Keratinocyte (primary cell): ENCODE results near the gene KCNK7. TPM values are rescaled to one million over a fixed set of nuclear protein-coding genes. Genes with fewer than 3 reads are reported as not detected.
A peak's percentile ranks its signal among the peaks of the same experiment; 100 is the strongest.

Experiments
- DNase-seq: peaks from one replicate; pipeline ENCODE4 v3.0.0-alpha.2; 2011; ENCODE audit warnings: low read depth, missing footprints, low spot score
- FAIRE-seq: peaks from 2 replicates; lab custom pipeline; 2011; peaks lifted over from hg19 to GRCh38; lab: Jason Lieb, UNC
- H2AFZ ChIP-seq: 2 replicates; pipeline ENCODE4 v1.6.0; 2012; ENCODE audit warnings: low read length, control low read depth, inconsistent platforms; ENCODE audit not compliant: control insufficient read depth
- H3K27ac ChIP-seq: 2 replicates; pipeline ENCODE4 v1.5.1; 2011; ENCODE audit warnings: low read length; ENCODE audit not compliant: control insufficient read depth, insufficient read depth
- H3K27me3 ChIP-seq: 3 replicates; pipeline ENCODE4 v1.6.0; 2011; ENCODE audit warnings: low read length; ENCODE audit not compliant: control insufficient read depth, insufficient read depth; ENCODE audit errors: extremely low read depth
- H3K36me3 ChIP-seq, 2 experiments: 2 replicates in 1 of 2; 3 replicates in 1 of 2; pipeline ENCODE4 v1.5.1; 2011; ENCODE audit warnings: low read length in 2 of 2, mild to moderate bottlenecking in 1 of 2; ENCODE audit not compliant: control insufficient read depth in 2 of 2, insufficient read depth in 2 of 2; ENCODE audit errors: extremely low read depth in 1 of 2
- H3K4me1 ChIP-seq: 3 replicates; pipeline ENCODE4 v1.5.1; 2011; ENCODE audit warnings: low read length; ENCODE audit not compliant: control insufficient read depth, insufficient read depth; ENCODE audit errors: extremely low read depth
- H3K4me2 ChIP-seq: 3 replicates; pipeline ENCODE4 v1.6.0; 2011; ENCODE audit warnings: low read depth, low read length; ENCODE audit not compliant: control insufficient read depth, insufficient read depth; ENCODE audit errors: extremely low read depth
- H3K4me3 ChIP-seq, 3 experiments: fragments of 200-600 bp in 1 of 3; sonication (generic) in 1 of 3; 2 replicates in 2 of 3; 3 replicates in 1 of 3; pipeline ENCODE4 v1.5.1; 2011 to 2016; ENCODE audit warnings: low read length in 3 of 3, mild to moderate bottlenecking in 3 of 3, control low read depth in 2 of 3, inconsistent platforms in 1 of 3, low read depth in 1 of 3, mixed read lengths in 1 of 3, mixed run types in 1 of 3, moderate library complexity in 1 of 3; ENCODE audit not compliant: control insufficient read depth in 2 of 3, insufficient read depth in 2 of 3; ENCODE audit errors: extremely low read depth in 1 of 3
- H3K79me2 ChIP-seq: 2 replicates; pipeline ENCODE4 v1.6.0; 2012; ENCODE audit warnings: low read length; ENCODE audit not compliant: control insufficient read depth, insufficient read depth
- H3K9ac ChIP-seq: 3 replicates; pipeline ENCODE4 v1.6.0; 2011; ENCODE audit warnings: low read length; ENCODE audit not compliant: control insufficient read depth, insufficient read depth; ENCODE audit errors: extremely low read depth
- H3K9me1 ChIP-seq: 3 replicates; pipeline ENCODE4 v1.6.0; 2011; ENCODE audit warnings: low read length; ENCODE audit not compliant: control insufficient read depth, insufficient read depth; ENCODE audit errors: extremely low read depth
- H3K9me3 ChIP-seq: 2 replicates; pipeline ENCODE4 v1.5.1; 2012; ENCODE audit warnings: low read depth, low read length; ENCODE audit not compliant: control insufficient read depth
- H4K20me1 ChIP-seq: 3 replicates; pipeline ENCODE4 v1.6.0; 2011; ENCODE audit warnings: low read length; ENCODE audit not compliant: control insufficient read depth, insufficient read depth; ENCODE audit errors: extremely low read depth
- CTCF ChIP-seq, 3 experiments: IDR thresholded peaks in 1 of 3; conservative IDR thresholded peaks in 1 of 3; optimal IDR thresholded peaks in 1 of 3; 2 replicates in 2 of 3; 3 replicates in 1 of 3; pipeline versions ENCODE3 to v1.5.1; 2011; ENCODE audit warnings: low read length in 3 of 3, mild to moderate bottlenecking in 3 of 3, moderate library complexity in 2 of 3, control low read depth in 1 of 3, inconsistent platforms in 1 of 3; ENCODE audit not compliant: insufficient read depth in 2 of 3; ENCODE audit errors: extremely low read depth in 1 of 3
- EZH2 ChIP-seq: IDR thresholded peaks from one replicate; pipeline ENCODE4 v1.6.1; 2012; ENCODE audit warnings: inconsistent platforms, mild to moderate bottlenecking, low read length, moderate library complexity
- dilution Hi-C: fragments of 300-500 bp; cut with MboI; formaldehyde crosslinking; loops from one replicate; pipeline ENCODE4 v1.7.0; 2020; ENCODE audit warnings: low sequenced_read_pairs; ENCODE audit not compliant: extremely low pct_ligation_motif_present
- polyA plus RNA-seq, 5 experiments: library from polyadenylated mRNA; depleted of rRNA in 3 of 5; stranded (reverse) in 3 of 5; stranded (forward) in 1 of 5; unstranded in 1 of 5; fragments of >200 nt; gene quantifications; 1 replicate in 1 of 5; 2 replicates in 3 of 5; 3 replicates in 1 of 5; pipeline versions ENCODE4 v1.2.1 to v1.2.3, GENCODE V29; 2011 to 2012; ENCODE audit warnings: missing spikeins in 2 of 5, low read depth in 1 of 5, low replicate concordance in 1 of 5
- small RNA-seq, 3 experiments: library from RNA; depleted of rRNA; stranded (forward); fragments of <200 nt; gene quantifications; one replicate each; pipeline ENCODE3, GENCODE V24; 2012; ENCODE audit warnings: low read depth in 3 of 3, low replicate concordance in 1 of 3; ENCODE audit not compliant: insufficient read length in 3 of 3

The KCNK7 gene
- polyA plus RNA-seq, 1 donor (not counting 4 experiments of a cell fraction or from before 2014, with no cell fraction given), result 0.46 TPM

- FAIRE-seq, result no peak
- H3K27ac ChIP-seq, result no peak overlapping the region
- dilution Hi-C loops, result no loop called here
Measured at GRCh38 chr11:65545853-65546216, 49.8 kb downstream of the KCNK7 start.

More at GRCh38 chr11:65545853-65546216, 49.8 kb downstream of the KCNK7 start:
- Histone ChIP-seq H3K9me1 (no peaks in the 10 kb centered on the region), H3K9ac (no peak overlapping the region), H3K36me3 (no peaks in the 10 kb centered on the region), H2AFZ (no peak overlapping the region), H3K4me1 (peaks cover 16% of the 10 kb centered on the region), H3K27me3 (no peaks in the 10 kb centered on the region), H3K79me2 (no peaks in the 10 kb centered on the region), H3K4me3 (no peak overlapping the region), H3K9me3 (no peaks in the 10 kb centered on the region), H3K4me2 (peak overlapping the region; percentile 64), H4K20me1 (no peaks in the 10 kb centered on the region)
- DNase-seq, result no peak
- no peak for TF ChIP-seq EZH2
- TF ChIP-seq CTCF (optimal IDR thresholded peaks at IDR 0.05 in 1 of 3, IDR thresholded peaks at IDR 0.05 in 1 of 3, conservative IDR thresholded peaks at IDR 0.05 in 1 of 3; ENCODE audit: extremely low read depth in 1 of 3, insufficient read depth in 2 of 3, low read length in 3 of 3), result no peak

Small RNA genes within 50 kb of the gene (small RNA-seq; reads per million reads assigned to genes)
- 0 reads per million in 3 experiments for gene AP001362.1
- gene MIR4690, result 0 to 0.33 (median 0) reads per million in 3 experiments

Other genes with a start within 250 kb of the KCNK7 start
- 0.04 to 0.05 TPM in 2 of 3 replicates, not detected in the other for gene TIGD3, start 241.0 kb downstream of the KCNK7 start, polyA plus RNA-seq
- gene SLC25A45, start 213.2 kb downstream of the KCNK7 start, polyA plus RNA-seq, result 0.20 to 0.46 TPM (median 0.25 TPM) in 3 replicates
- 24.1 to 47.3 TPM (median 25.0 TPM) in 3 replicates for gene FRMD8, start 209.2 kb downstream of the KCNK7 start, polyA plus RNA-seq
- 66.5 to 270 TPM (median 171 TPM) in 3 replicates for gene NEAT1, start 173.0 kb downstream of the KCNK7 start, polyA plus RNA-seq
- 337 to 1,845 TPM (median 1,768 TPM) in 3 replicates for gene MALAT1, start 96.8 kb downstream of the KCNK7 start, polyA plus RNA-seq
- gene SCYL1, start 70.7 kb downstream of the KCNK7 start, polyA plus RNA-seq, result 31.3 to 51.2 TPM (median 44.1 TPM) in 3 replicates
- 9.1 to 23.0 TPM (median 11.0 TPM) in 3 replicates for gene LTBP3, start 37.4 kb downstream of the KCNK7 start, polyA plus RNA-seq
- gene ZNRD2, start 25.3 kb downstream of the KCNK7 start, polyA plus RNA-seq, result 33.6 to 48.5 TPM (median 47.5 TPM) in 3 replicates
- gene FAM89B, start 23.3 kb downstream of the KCNK7 start, polyA plus RNA-seq, result 11.5 to 37.6 TPM (median 13.5 TPM) in 3 replicates
- 8.5 to 14.0 TPM (median 10.4 TPM) in 3 replicates for gene EHBP1L1, start 19.7 kb downstream of the KCNK7 start, polyA plus RNA-seq
- 13.6 to 18.8 TPM (median 17.5 TPM) in 3 replicates for gene MAP3K11, start 18.4 kb upstream of the KCNK7 start, polyA plus RNA-seq
- gene PCNX3, start 20.0 kb upstream of the KCNK7 start, polyA plus RNA-seq, result 6.1 to 16.5 TPM (median 10.5 TPM) in 3 replicates
- 4.5 to 7.2 TPM (median 7.1 TPM) in 3 replicates for gene SIPA1, start 42.3 kb upstream of the KCNK7 start, polyA plus RNA-seq
- gene RELA, start 67.1 kb upstream of the KCNK7 start, polyA plus RNA-seq, result 20.4 to 49.4 TPM (median 23.5 TPM) in 3 replicates
- gene KAT5, start 116.5 kb upstream of the KCNK7 start, polyA plus RNA-seq, result 26.8 to 32.1 TPM (median 30.3 TPM) in 3 replicates
- 16.0 to 20.6 TPM (median 18.5 TPM) in 3 replicates for gene RNASEH2C, start 125.0 kb upstream of the KCNK7 start, polyA plus RNA-seq
- gene AP5B1, start 185.2 kb upstream of the KCNK7 start, polyA plus RNA-seq, result 3.1 to 6.8 TPM (median 3.1 TPM) in 3 replicates
- 2.1 to 23.2 TPM (median 7.5 TPM) in 3 replicates for gene OVOL1, start 191.3 kb upstream of the KCNK7 start, polyA plus RNA-seq
- gene SNX32, start 238.2 kb upstream of the KCNK7 start, polyA plus RNA-seq, result 0.12 to 0.44 TPM (median 0.15 TPM) in 3 replicates